Coronary artery (tissue), 2 donors: ENCODE measurements around the gene HRH3.

Experiments used
- DNase-seq: peaks from one replicate; pipeline ENCODE4 v3.0.0-alpha.2; 2017; ENCODE audit warnings: low spot score
- H3K27ac ChIP-seq, 2 donors: fragments of 200-600 bp; sonication (generic); one replicate each; pipeline ENCODE4 v1.5.1; 2016 to 2019
- H3K4me3 ChIP-seq: fragments of 200-600 bp; sonication (generic); 2 replicates; pipeline ENCODE4 v1.5.1; 2016; ENCODE audit warnings: mild to moderate bottlenecking, moderate library complexity
- TF ChIP-seq, protein P1 (sequence below): fragments of 200-600 bp; sonication (generic); IDR thresholded peaks from one replicate; pipeline ENCODE4 v1.5.1; 2019; ENCODE audit warnings: antibody characterized with exemption

Gene HRH3

DNA sequence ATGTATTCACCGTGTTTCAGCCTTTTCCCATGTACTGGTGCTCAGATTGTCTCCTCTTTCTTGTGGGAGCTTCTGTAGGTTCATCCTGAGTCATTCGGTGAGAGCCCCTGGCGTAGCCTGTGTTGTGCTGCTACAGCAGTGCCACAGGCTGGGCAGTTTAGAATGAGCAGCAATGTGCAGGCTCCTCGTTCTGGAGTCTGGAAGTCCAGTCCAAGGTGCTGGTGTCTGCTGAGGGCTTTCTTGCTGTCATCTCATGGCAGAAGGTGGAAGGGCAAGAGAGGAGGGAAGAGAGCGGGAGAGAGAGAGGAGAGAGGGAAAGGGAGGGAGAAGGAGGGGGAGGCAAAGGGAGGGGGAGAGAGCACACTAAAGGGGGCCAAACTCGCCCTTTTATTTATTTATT lies 33.3 kb upstream of the HRH3 start:
- TF ChIP-seq, protein P1, sequence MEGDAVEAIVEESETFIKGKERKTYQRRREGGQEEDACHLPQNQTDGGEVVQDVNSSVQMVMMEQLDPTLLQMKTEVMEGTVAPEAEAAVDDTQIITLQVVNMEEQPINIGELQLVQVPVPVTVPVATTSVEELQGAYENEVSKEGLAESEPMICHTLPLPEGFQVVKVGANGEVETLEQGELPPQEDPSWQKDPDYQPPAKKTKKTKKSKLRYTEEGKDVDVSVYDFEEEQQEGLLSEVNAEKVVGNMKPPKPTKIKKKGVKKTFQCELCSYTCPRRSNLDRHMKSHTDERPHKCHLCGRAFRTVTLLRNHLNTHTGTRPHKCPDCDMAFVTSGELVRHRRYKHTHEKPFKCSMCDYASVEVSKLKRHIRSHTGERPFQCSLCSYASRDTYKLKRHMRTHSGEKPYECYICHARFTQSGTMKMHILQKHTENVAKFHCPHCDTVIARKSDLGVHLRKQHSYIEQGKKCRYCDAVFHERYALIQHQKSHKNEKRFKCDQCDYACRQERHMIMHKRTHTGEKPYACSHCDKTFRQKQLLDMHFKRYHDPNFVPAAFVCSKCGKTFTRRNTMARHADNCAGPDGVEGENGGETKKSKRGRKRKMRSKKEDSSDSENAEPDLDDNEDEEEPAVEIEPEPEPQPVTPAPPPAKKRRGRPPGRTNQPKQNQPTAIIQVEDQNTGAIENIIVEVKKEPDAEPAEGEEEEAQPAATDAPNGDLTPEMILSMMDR = no peak
- H3K4me3 ChIP-seq = no peak overlapping the region
- no peak for DNase-seq
- no peak overlapping the region for H3K27ac ChIP-seq

DNA sequence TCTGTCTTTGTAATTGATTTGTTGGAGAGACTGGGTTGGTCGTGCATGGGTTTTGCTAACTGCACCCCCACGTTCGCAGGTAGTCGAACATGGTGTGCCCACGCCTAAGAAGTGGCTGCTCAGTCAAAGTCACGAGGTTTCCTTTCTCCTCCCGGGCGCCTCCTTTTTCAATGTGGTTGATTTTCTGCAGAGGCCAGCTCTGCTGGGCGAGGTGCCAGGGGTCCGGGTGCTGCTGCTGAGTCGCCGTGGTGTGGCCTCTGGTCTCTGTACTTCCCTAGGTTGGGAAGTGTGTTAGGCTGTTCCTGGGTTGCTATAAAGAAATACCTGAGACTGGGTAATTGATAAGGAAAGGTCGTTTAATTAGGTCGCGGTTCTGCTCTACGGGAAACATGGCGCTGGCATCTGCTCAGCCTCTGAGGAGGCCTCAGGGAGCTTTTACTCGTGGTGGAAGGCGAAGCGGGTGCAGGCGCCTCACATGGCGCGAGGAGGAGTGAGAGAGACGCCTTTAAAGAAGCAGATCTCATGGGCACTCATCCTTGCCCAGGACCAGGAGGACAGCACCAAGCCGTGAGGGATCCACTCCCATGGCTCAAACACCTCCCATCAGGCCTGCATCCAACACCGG lies 32.4 kb upstream of the HRH3 start:
- Histone ChIP-seq H3K27ac (no peak overlapping the region), H3K4me3 (no peak overlapping the region)
- TF ChIP-seq, protein P1 = no peak
- no peak for DNase-seq

DNA sequence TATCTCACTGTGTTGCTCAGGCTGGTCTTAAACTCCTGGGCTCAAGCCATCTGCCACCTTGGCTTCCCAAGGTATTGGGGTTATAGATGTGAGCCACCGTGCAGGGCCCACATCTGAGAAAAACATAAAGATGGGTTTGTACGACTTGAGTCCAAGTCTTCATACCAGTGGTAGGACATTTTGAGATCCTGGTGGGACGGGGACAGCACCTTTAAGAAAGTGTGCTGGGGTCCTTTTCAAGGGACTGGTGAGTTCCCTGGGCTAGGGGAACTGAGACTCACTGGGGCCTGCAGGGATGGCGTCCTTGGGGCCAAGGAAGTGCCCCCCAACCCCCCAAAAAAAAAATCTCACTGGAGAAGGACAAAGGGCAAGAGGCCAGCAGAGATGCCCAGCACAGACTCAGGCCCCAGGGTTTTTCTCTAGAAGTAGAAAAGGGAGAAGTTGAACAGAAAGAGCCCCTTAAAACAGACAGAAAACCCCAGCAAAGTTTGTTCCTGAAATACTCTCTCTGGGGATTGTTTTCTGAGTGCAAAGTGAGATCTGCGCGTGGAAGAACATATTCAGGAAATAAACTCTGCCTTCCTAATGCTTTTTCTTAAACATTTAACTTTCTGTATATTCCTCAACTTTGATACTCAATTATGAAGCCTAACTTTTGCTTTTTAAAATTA lies 28.9 kb upstream of the HRH3 start:
- H3K27ac ChIP-seq = no peak overlapping the region
- TF ChIP-seq, protein P1 = no peak
- DNase-seq = no peak
- H3K4me3 ChIP-seq = no peak overlapping the region

DNA sequence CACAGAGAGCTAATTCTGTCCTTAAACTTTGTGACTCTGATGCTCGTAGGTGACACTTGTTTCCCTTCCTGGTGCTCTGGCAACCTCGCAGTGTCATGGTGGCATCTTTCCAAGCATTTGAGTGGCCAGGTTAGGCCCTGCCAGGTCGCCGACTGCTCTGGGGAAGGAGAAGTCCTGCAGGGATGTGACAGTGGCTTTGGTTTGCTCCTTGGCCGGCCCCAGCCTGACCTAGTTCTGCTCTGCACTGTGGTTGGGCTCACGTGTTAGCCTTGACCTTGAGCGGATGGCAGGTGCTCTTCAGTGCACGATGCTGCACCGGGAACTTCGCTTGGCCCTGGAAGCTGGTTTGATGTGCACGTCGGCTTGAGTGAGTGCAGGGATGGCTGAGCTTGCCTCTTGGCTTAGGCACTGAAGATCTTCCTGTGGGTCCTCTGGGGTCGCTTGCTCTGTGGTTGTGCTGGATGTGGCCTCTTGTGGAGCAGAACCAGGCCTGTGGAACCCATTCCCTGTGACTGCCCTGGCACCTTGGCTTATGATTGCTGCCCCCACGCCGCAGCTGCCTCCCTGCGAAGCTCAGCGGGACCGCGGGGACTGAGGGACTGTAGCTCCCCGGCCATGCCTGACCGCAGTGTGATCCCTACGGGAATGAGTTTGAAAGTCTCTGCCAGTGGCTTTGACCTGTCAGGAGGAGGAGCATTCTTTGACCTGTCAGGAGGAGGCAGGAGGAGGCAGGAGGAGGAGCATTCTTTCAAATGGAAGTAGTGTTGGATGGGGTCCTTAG lies 27.0 kb upstream of the HRH3 start:
- TF ChIP-seq, protein P1 = no peak
- Histone ChIP-seq H3K4me3 (no peak overlapping the region), H3K27ac (no peak overlapping the region)
- no peak for DNase-seq

DNA sequence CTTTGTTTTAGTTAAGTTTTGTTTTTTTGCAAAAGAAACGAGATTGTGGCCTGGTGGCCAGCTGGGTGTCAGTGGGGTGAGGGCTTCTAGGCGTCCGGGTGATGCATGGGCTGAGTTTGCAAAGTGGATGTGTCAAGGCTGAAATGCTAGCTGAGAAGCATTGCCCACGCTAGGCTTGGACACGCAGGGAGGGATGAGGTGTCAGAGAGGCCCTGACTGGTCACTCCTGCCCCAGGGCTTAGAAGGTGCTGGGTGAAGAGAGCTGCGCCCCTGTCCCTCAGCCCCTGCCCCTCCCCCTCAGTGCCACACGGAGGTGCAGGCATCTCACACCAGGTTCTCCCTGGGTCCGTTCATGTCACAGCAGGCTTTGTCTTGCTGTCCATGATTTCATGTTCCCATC lies 26.4 kb upstream of the HRH3 start:
- TF ChIP-seq, protein P1 = no peak
- DNase-seq = no peak
- Histone ChIP-seq H3K4me3 (no peak overlapping the region), H3K27ac (no peak overlapping the region)

DNA sequence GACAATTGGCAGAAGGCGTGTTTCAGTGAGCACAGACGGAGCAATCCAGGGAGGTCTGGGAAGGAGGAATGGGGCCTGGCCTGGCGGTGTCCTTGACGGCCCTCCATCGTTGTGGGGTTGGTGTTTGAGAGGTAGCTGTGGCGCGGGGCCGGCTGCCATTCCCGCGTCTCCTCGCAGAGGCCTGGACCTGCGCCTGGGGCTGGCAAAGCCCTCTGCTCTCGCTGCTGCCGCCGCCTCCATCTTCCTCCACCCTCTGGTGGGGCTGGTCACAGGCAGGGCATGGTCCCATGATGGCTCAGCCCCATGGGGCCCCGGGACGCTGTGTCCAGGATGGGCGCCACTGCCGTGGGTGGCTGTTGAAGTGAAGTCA lies 25.8 kb upstream of the HRH3 start:
- DNase-seq = no peak
- TF ChIP-seq, protein P1 = no peak
- H3K27ac ChIP-seq = no peak overlapping the region
- H3K4me3 ChIP-seq = no peak overlapping the region
